ENCODE data around the gene SOBP.

SOBP gene

GRCh38 chr6:107594736-107595135, 104.8 kb downstream of the SOBP start:
- DNase-seq (ENCODE audit: low read depth, low spot score): no peak
- no peak for TF ChIP-seq CTCF (IDR thresholded peaks at IDR 0.05; ENCODE audit: low read depth, low read length)
- H3K4me3 ChIP-seq (ENCODE audit: low read depth, low read length): no peak overlapping the region
- in situ Hi-C loops (cut with HindIII; ENCODE audit: low sequenced_read_pairs): no loop called here

GRCh38 chr6:107598091-107598490, 108.2 kb downstream of the SOBP start:
- H3K4me3 ChIP-seq (ENCODE audit: low read depth, low read length): no peak overlapping the region
- no peak for TF ChIP-seq CTCF (IDR thresholded peaks at IDR 0.05; ENCODE audit: low read depth, low read length)
- in situ Hi-C loops (cut with HindIII; ENCODE audit: low sequenced_read_pairs): no loop called here
- DNase-seq (ENCODE audit: low read depth, low spot score): no peak

GRCh38 chr6:107599043-107599442, 109.1 kb downstream of the SOBP start:
- H3K4me3 ChIP-seq (ENCODE audit: low read depth, low read length): no peak overlapping the region
- no peak for DNase-seq (ENCODE audit: low read depth, low spot score)
- in situ Hi-C loops (cut with HindIII; ENCODE audit: low sequenced_read_pairs): no loop called here
- no peak for TF ChIP-seq CTCF (IDR thresholded peaks at IDR 0.05; ENCODE audit: low read depth, low read length)

GRCh38 chr6:107600121-107600520, 110.2 kb downstream of the SOBP start:
- in situ Hi-C loops (cut with HindIII; ENCODE audit: low sequenced_read_pairs): no loop called here
- TF ChIP-seq CTCF (IDR thresholded peaks at IDR 0.05; ENCODE audit: low read depth, low read length): no peak
- DNase-seq (ENCODE audit: low read depth, low spot score): no peak
- no peak overlapping the region for H3K4me3 ChIP-seq (ENCODE audit: low read depth, low read length)

GRCh38 chr6:107600936-107601335, 111.0 kb downstream of the SOBP start:
- TF ChIP-seq CTCF (IDR thresholded peaks at IDR 0.05; ENCODE audit: low read depth, low read length): no peak
- in situ Hi-C loops (cut with HindIII; ENCODE audit: low sequenced_read_pairs): no loop called here
- peak; percentile 62 for DNase-seq (ENCODE audit: low read depth, low spot score)
- H3K4me3 ChIP-seq (ENCODE audit: low read depth, low read length): no peak overlapping the region

GRCh38 chr6:107601406-107601805, 111.5 kb downstream of the SOBP start:
- no peak for DNase-seq (ENCODE audit: low read depth, low spot score)
- in situ Hi-C loops (cut with HindIII; ENCODE audit: low sequenced_read_pairs): no loop called here
- no peak for TF ChIP-seq CTCF (IDR thresholded peaks at IDR 0.05; ENCODE audit: low read depth, low read length)
- no peak overlapping the region for H3K4me3 ChIP-seq (ENCODE audit: low read depth, low read length)

Data from astrocyte of the spinal cord (primary cell).